Common myeloid progenitor, CD34-positive (primary cell): ENCODE results near the gene NPAS3.

Source experiments
- CTCF ChIA-PET: fragments of 350-600 bp; sonication (Branson Sonifier 250); formaldehyde crosslinking; loops from one replicate; lab custom pipeline; 2021; ENCODE audit warnings: antibody characterized with exemption; lab: Charles Lee
- POLR2A ChIA-PET: fragments of 350-600 bp; sonication (Branson Sonifier 250); formaldehyde crosslinking; loops from one replicate; lab custom pipeline; 2021; ENCODE audit warnings: antibody characterized with exemption; lab: Charles Lee
- DNase-seq, 3 donors: peaks; one replicate each; pipeline versions ENCODE4 v3.0.0 to v3.0.0-alpha.2; 2013
- H3K27ac ChIP-seq, 2 experiments: 1 replicate in 1 of 2; 2 replicates in 1 of 2; pipeline ENCODE4 v1.7.0; 2013; ENCODE audit warnings: inconsistent platforms in 2 of 2, low read length in 2 of 2, mild to moderate bottlenecking in 2 of 2, low read depth in 1 of 2, moderate library complexity in 1 of 2; ENCODE audit not compliant: severe bottlenecking in 2 of 2, insufficient read depth in 1 of 2, poor library complexity in 1 of 2
- H3K27me3 ChIP-seq, 5 experiments: replicated peaks in 2 of 5; 1 replicate in 3 of 5; 2 replicates in 2 of 5; pipeline versions ENCODE4 v1.6.1 to v1.7.0; 2013; ENCODE audit warnings: low read length in 4 of 5, mild to moderate bottlenecking in 2 of 5, moderate library complexity in 2 of 5, inconsistent platforms in 1 of 5; ENCODE audit not compliant: insufficient read depth in 5 of 5, control insufficient read depth in 4 of 5
- H3K36me3 ChIP-seq, 4 experiments: 1 replicate in 2 of 4; 2 replicates in 2 of 4; pipeline versions ENCODE4 v1.6.1 to v1.7.0; 2013; ENCODE audit warnings: low read length in 3 of 4, control low read depth in 1 of 4, mild to moderate bottlenecking in 1 of 4; ENCODE audit not compliant: control insufficient read depth in 4 of 4, insufficient read depth in 4 of 4
- H3K4me1 ChIP-seq, 4 experiments: 1 replicate in 3 of 4; 2 replicates in 1 of 4; pipeline versions ENCODE4 v1.6.1 to v1.7.1; 2013; ENCODE audit warnings: low read length in 3 of 4, mild to moderate bottlenecking in 3 of 4, control low read depth in 1 of 4, inconsistent platforms in 1 of 4, moderate library complexity in 1 of 4; ENCODE audit not compliant: control insufficient read depth in 4 of 4, insufficient read depth in 4 of 4; ENCODE audit errors: control extremely low read depth in 1 of 4
- H3K4me3 ChIP-seq, 7 experiments: 1 replicate in 4 of 7; 2 replicates in 3 of 7; pipeline versions ENCODE4 v1.5.1 to v1.7.0; 2013; ENCODE audit warnings: mild to moderate bottlenecking in 7 of 7, low read length in 6 of 7, moderate library complexity in 6 of 7, inconsistent platforms in 2 of 7, low read depth in 2 of 7, control low read depth in 1 of 7; ENCODE audit not compliant: insufficient read depth in 4 of 7, control insufficient read depth in 1 of 7; ENCODE audit errors: extremely low read depth in 1 of 7
- H3K9me3 ChIP-seq, 5 experiments: 1 replicate in 4 of 5; 2 replicates in 1 of 5; pipeline versions ENCODE4 v1.6.1 to v1.7.1; 2013; ENCODE audit warnings: low read length in 4 of 5, mild to moderate bottlenecking in 2 of 5, inconsistent platforms in 1 of 5, low read depth in 1 of 5, moderate library complexity in 1 of 5; ENCODE audit not compliant: control insufficient read depth in 4 of 5, insufficient read depth in 2 of 5; ENCODE audit errors: control extremely low read depth in 1 of 5
- WGBS: methylation state at CpG from one replicate; pipeline ENCODE4 v1.1.5; 2013; ENCODE audit not compliant: insufficient coverage; 5-methylcytosine and 5-hydroxymethylcytosine counted together

Gene NPAS3

DNA sequence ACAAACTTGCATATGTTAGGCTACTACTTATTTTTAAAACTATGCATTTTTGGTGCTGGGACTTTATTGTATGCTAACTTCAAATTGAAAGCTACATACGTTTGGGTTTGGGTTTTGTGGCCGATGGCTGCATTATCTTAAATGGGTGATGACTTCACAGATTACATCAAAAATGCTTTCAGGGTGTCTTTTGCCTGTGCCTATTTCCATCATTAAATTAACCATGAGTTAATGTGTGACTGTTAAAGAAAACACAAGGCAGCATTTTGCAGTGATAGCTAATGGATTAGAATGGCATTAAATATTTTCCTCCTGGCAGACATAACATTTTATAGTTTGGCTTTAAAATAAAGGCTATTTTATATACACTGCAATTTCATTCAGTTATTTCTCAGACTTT, 659.9 kb downstream of the NPAS3 start:
- Histone ChIP-seq H3K27me3 (no peaks in the 10 kb centered on the region), H3K27ac (no peak overlapping the region), H3K36me3 (no peaks in the 10 kb centered on the region), H3K4me1 (peaks cover 0 to 8% (median 3%) of the 10 kb centered on the region in 4 experiments), H3K4me3 (no peak overlapping the region), H3K9me3 (peaks cover 0 to 2% (median 0%) of the 10 kb centered on the region in 5 experiments)
- no peak for DNase-seq
- CTCF ChIA-PET, result interaction anchor here (1.8 kb wide), 1 partner anchor 10 kb away, joined by 5 read pairs; no protein-coding TSS in a partner anchor
- POLR2A ChIA-PET, result interaction anchor here (0.7 kb wide), 1 partner anchor 14 kb away, joined by 3 read pairs; no protein-coding TSS in a partner anchor
- no CpG with 5 or more reads among the region's 2 CpGs for WGBS

DNA sequence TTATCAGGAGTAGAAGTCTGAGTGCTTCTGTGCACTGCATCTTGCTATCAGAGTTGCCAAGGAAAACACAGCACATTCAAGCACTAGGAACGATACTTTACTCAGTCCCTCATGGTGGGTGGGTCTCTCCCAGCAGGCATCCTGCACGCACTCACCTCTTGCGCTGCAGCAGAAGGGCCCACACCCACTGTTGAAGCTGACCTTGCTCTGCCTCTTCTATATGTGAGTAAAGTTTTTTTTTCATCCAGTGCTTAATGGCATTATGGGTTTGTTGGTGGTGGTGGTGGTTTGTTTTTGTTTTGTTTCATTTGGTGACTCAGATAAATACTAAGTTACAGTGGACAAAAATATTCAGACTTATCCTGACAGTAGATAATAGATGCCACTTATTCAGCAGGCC, 663.7 kb downstream of the NPAS3 start:
- H3K4me1 ChIP-seq, result peaks cover 0 to 5% (median 0%) of the 10 kb centered on the region in 4 experiments
- peaks cover 0 to 2% (median 0%) of the 10 kb centered on the region in 5 experiments for H3K9me3 ChIP-seq
- no peaks in the 10 kb centered on the region for H3K36me3 ChIP-seq
- ChIA-PET POLR2A (no interaction called here), CTCF (interaction anchor here (0.6 to 1.2 kb wide), 3 partner anchors 9 to 190 kb away, joined by 3 to 4 read pairs (median 4); no protein-coding TSS in a partner anchor)
- DNase-seq, result no peak
- 100% methylated on average over 3 of the region's 3 CpGs for WGBS
- no peak overlapping the region for H3K27ac ChIP-seq
- no peaks in the 10 kb centered on the region for H3K27me3 ChIP-seq
- no peak overlapping the region for H3K4me3 ChIP-seq

DNA sequence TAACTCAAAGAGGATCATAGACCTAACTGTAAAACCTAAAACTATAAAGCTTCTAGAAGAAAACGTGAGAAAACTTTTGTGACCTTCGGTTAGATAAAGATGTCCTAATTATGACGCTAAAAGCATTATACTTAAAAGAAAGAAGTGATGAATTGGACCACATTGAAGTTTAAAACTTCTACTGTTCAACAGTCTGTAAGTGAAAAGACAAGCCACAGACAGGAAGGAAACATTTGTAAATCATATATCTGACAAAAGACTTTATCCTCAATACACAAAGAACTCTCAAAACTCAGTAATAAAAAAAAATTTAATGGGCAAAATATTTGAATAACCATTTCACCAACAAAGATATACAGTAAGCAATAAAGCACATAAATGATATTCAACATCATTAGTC, 667.9 kb downstream of the NPAS3 start:
- no CpG with 5 or more reads among the region's 3 CpGs for WGBS
- peaks cover 0 to 2% (median 0%) of the 10 kb centered on the region in 5 experiments for H3K9me3 ChIP-seq
- no peak overlapping the region for H3K27ac ChIP-seq
- peak overlapping the region in 1 of 7 experiments; percentile 16 for H3K4me3 ChIP-seq
- DNase-seq, result peak; percentile 8 to 74 (median 53)
- CTCF ChIA-PET, result no interaction called here
- H3K4me1 ChIP-seq, result peaks cover 0 to 7% (median 0%) of the 10 kb centered on the region in 4 experiments
- POLR2A ChIA-PET, result no interaction called here
- no peaks in the 10 kb centered on the region for H3K27me3 ChIP-seq
- H3K36me3 ChIP-seq, result no peaks in the 10 kb centered on the region

DNA sequence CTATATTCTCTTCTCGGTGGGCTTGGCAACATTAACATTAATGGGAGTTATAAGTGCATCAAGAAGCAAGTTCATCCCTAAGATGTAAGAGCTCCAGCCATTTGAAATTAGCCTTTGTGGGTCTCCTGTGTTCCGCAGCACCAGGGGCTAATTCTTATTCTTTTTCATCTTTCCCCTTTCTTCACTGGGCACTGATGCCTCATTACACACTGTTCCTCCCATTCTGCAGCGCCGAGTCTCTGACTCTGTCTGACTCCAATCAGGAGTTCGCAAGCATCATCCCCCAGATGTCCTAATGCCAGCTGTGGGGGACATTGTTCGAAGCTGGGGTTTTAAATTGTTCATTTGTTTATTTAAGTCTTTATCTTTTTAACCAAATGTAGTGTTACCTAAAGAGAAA, 670.9 kb downstream of the NPAS3 start:
- peaks cover 0 to 13% (median 4%) of the 10 kb centered on the region in 4 experiments for H3K4me1 ChIP-seq
- no peak overlapping the region for H3K27ac ChIP-seq
- ChIA-PET POLR2A (interaction anchor here (0.6 kb wide), 1 partner anchor 1061 kb away, joined by 3 read pairs; no protein-coding TSS in a partner anchor), CTCF (no interaction called here)
- no peak for DNase-seq
- no peaks in the 10 kb centered on the region for H3K9me3 ChIP-seq
- H3K36me3 ChIP-seq, result no peaks in the 10 kb centered on the region
- no peaks in the 10 kb centered on the region for H3K27me3 ChIP-seq
- 90% methylated on average over 4 of the region's 6 CpGs for WGBS
- no peak overlapping the region for H3K4me3 ChIP-seq

DNA sequence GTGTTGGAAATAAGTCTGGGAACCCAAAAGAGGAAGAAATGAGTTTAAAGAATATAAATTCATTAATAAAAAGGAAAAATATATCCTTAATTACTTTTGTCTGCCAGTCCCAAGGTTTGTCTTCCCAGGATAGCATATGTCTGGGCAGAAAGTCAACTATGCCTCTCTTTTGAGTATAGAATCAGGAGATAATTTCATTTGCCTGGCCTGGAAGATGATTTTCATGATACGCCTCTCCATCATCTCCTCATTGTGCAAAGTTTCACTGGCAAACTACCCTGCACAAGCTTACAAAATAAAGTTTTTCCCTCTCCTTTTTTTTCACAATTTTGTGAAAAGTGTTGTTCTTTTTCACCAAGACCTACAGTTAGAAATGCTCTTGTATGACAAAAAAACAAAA, 671.4 kb downstream of the NPAS3 start:
- Histone ChIP-seq H3K4me1 (peaks cover 0 to 13% (median 6%) of the 10 kb centered on the region in 4 experiments), H3K9me3 (no peaks in the 10 kb centered on the region), H3K36me3 (no peaks in the 10 kb centered on the region), H3K4me3 (no peak overlapping the region), H3K27ac (no peak overlapping the region), H3K27me3 (no peaks in the 10 kb centered on the region)
- WGBS, result no CpG with 5 or more reads among the region's 1 CpG
- no peak for DNase-seq
- ChIA-PET CTCF (no interaction called here), POLR2A (interaction anchor here (0.6 kb wide), 1 partner anchor 1061 kb away, joined by 3 read pairs; no protein-coding TSS in a partner anchor)

DNA sequence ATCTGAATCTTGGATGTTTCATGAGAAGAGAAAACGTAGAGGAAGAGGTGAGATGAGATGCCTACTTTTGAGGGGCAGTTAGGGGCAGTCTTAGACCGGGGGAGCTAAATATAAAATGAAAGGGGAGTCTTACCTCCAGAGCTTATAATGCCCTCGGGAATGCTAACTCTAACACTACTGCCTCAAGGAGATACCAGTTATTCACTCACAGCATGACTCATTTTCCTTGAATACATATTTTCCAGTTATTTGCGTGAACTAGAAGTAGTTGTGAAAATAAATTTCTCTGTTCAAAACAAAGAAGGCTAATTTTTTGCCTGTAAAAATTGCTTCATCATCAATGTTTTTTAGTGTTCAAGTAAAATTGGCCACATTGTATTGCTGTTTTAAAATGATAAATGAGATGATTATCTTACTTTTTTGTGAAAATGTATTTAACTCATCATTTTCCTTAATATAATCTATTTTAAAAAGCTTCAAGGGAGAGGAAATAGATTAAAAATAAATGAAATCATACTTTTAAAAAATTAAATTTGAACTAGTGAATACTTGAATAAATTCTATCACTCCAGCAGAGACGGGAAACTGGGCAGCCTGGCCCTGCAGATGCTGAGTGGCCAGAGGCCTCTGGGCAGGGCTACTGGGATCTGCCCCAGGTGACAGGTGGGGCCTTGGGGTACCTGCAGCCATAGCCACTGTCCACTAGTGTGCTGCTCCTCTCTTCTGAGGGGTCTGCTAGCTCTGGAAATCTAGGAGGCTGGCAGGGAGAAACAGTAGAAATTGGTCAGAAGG, 672.9 kb downstream of the NPAS3 start:
- CTCF ChIA-PET, result interaction anchor here (1.4 kb wide), 1 partner anchor 27 kb away, joined by 5 read pairs; no protein-coding TSS in a partner anchor
- 67% methylated on average over 1 of the region's 5 CpGs for WGBS
- H3K36me3 ChIP-seq, result no peaks in the 10 kb centered on the region
- H3K27ac ChIP-seq, result no peak overlapping the region
- no peaks in the 10 kb centered on the region for H3K27me3 ChIP-seq
- POLR2A ChIA-PET, result no interaction called here
- H3K4me3 ChIP-seq, result no peak overlapping the region
- no peaks in the 10 kb centered on the region for H3K9me3 ChIP-seq
- DNase-seq, result no peak
- peaks cover 0 to 10% (median 7%) of the 10 kb centered on the region in 4 experiments for H3K4me1 ChIP-seq

DNA sequence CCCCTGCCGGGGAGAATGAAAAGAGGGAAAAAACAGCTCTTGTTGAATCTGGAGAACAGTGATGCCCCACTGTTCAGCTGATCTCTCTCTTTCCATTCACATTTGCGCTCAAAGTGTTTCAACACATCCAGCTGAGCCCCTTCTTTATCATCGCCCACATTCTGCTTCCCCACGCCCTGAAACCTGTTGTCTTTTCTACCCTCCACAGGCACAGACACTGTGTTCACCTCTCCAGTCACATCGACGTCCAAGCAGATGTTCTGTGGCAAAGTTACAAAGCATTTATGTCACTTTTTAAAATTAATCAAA, 673.5 kb downstream of the NPAS3 start:
- WGBS, result 59% methylated on average over 4 of the region's 6 CpGs
- peak; percentile 17 to 89 (median 72) for DNase-seq
- no peaks in the 10 kb centered on the region for H3K27me3 ChIP-seq
- ChIA-PET POLR2A (no interaction called here), CTCF (interaction anchor here (1.4 to 1.5 kb wide), 2 partner anchors 11 to 28 kb away, joined by 4 to 5 read pairs; no protein-coding TSS in a partner anchor)
- no peaks in the 10 kb centered on the region for H3K9me3 ChIP-seq
- H3K4me1 ChIP-seq, result peaks cover 0 to 10% (median 7%) of the 10 kb centered on the region in 4 experiments
- H3K27ac ChIP-seq, result no peak overlapping the region
- H3K4me3 ChIP-seq, result no peak overlapping the region
- H3K36me3 ChIP-seq, result no peaks in the 10 kb centered on the region
